ENCODE data around the gene SLX1A. TPM values are rescaled to one million over a fixed set of nuclear protein-coding genes. Genes with fewer than 3 reads are reported as not detected.
"Not testable (repeated sequence)": the region's sequence is repeated elsewhere in the genome, so short reads cannot be mapped to it uniquely, and the experiment has no call there.

Gene SLX1A
- total RNA-seq (10 to 100 TPM; 57.5 to 65.6 TPM), polyA plus RNA-seq (10 to 100 TPM; 44.5 to 60.7 TPM)

DNA sequence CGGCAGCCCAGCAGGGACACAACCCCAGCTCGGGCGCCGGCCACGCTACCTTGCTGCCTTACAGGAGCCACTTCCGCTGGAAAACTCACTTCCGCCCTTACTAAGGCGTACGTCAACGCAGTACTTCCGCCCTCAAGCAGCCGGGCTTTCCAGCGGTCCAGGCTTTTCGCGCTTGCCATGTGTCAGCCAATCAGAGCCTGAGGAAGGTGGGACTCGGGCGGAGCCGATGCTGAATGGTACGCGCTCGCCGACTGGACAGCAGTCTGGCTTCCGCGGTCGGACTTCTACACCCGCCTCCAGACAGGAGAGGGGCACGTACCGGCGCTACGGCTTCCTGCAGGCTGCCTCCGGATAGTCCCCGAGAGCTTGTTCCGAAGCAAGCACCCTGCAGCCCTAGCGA is at the start of gene SLX1A, which contains the start of gene BOLA2B:
Gene SLX1A (plus strand): TSS at position 261 of the 400 bp plus-strand sequence. CDS start 210 bp downstream, outside the sequence.
Gene BOLA2B (minus strand): TSS at position 52 of the 400 bp plus-strand sequence. CDS start 71 bp downstream, outside the sequence.
- H3K9me3 ChIP-seq (ENCODE audit: control insufficient read depth in 1 of 2, low read length in 2 of 2); H3K36me3 ChIP-seq (ENCODE audit: insufficient read depth, low read length); H3K4me1 Mint-ChIP-seq; H3K4me1 ChIP-seq (ENCODE audit: insufficient read depth, low read length); POLR2A ChIA-PET (ENCODE audit: partially characterized antibody); intact Hi-C loops (cut with micrococcal nuclease); H3K27me3 Mint-ChIP-seq; H3K4me3 ChIP-seq (ENCODE audit: low read length in 2 of 2); H3K4me3 Mint-ChIP-seq; H3K9me3 Mint-ChIP-seq; DNase-seq; H3K27me3 ChIP-seq (ENCODE audit: insufficient read depth, low read length); H3K27ac ChIP-seq (ENCODE audit: low read depth, low read length); H3K27ac Mint-ChIP-seq; H3K36me3 Mint-ChIP-seq; CTCF ChIA-PET (ENCODE audit: partially characterized antibody): not testable (repeated sequence)

DNA sequence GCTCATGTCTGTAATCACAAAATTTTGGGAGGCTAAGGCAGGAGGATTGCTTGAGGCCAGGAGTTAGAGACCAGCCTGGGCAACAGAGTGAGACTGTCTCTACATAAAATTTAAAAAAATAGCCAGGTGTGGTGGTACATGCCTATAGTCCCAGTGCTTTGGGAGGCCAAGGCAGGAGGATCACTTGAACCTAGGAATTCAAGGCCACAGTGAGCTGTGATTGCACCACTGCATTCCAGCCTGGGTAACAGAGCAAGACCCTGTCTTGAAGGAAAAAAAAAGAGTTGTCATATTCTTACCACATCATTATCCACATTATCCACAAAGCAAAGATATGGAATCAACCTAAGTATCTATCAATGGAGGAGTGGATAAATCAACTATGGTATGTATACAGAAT is 49.7 kb upstream of the SLX1A start:
- no peaks in the 10 kb centered on the region for H3K27me3 ChIP-seq (ENCODE audit: insufficient read depth, low read length)
- peaks cover 0 to 6% (median 4%) of the 10 kb centered on the region in 8 donors for H3K9me3 Mint-ChIP-seq
- H3K4me3 Mint-ChIP-seq = no peak overlapping the region
- intact Hi-C loops (cut with micrococcal nuclease) = no loop called here
- H3K4me1 Mint-ChIP-seq = peaks cover 12 to 26% (median 13%) of the 10 kb centered on the region in 4 donors
- peaks cover 19% of the 10 kb centered on the region for H3K4me1 ChIP-seq (ENCODE audit: insufficient read depth, low read length)
- no peaks in the 10 kb centered on the region for H3K27me3 Mint-ChIP-seq
- no peaks in the 10 kb centered on the region for H3K36me3 Mint-ChIP-seq
- ChIA-PET POLR2A (ENCODE audit: partially characterized antibody) (no interaction called here), CTCF (ENCODE audit: partially characterized antibody) (interaction anchor here (1.7 kb wide), 1 partner anchor 39 kb away, joined by 7 read pairs; the partner anchor contains the start of gene CORO1A)
- no peak overlapping the region for H3K4me3 ChIP-seq (ENCODE audit: low read length in 2 of 2)
- DNase-seq = no peak
- no peak overlapping the region for H3K27ac ChIP-seq (ENCODE audit: low read depth, low read length)
- H3K27ac Mint-ChIP-seq = no peak overlapping the region
- no peaks in the 10 kb centered on the region for H3K9me3 ChIP-seq (ENCODE audit: control insufficient read depth in 1 of 2, low read length in 2 of 2)
- no peaks in the 10 kb centered on the region for H3K36me3 ChIP-seq (ENCODE audit: insufficient read depth, low read length)

DNA sequence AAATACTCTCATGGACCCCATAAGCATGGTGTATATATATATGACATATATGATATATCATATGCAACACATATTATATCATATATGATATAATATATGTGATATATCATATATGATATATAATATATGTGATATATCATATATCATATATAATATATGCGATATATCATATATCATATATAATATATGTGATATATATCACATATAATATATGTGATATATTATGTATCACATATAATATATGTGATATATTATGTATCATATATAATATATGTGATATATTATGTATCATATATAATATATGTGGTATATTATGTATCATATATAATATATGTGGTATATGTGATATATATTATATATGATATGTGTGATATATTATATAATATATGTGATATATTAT is 48.8 kb upstream of the SLX1A start:
- POLR2A ChIA-PET (ENCODE audit: partially characterized antibody) = no interaction called here
- H3K36me3 Mint-ChIP-seq = no peaks in the 10 kb centered on the region
- Histone ChIP-seq H3K36me3 (ENCODE audit: insufficient read depth, low read length) (no peaks in the 10 kb centered on the region), H3K27me3 (ENCODE audit: insufficient read depth, low read length) (no peaks in the 10 kb centered on the region), H3K4me3 (ENCODE audit: low read length in 2 of 2) (no peak overlapping the region), H3K4me1 (ENCODE audit: insufficient read depth, low read length) (peaks cover 10% of the 10 kb centered on the region), H3K9me3 (ENCODE audit: control insufficient read depth in 1 of 2, low read length in 2 of 2) (peaks cover 0 to 6% of the 10 kb centered on the region in 2 donors), H3K27ac (ENCODE audit: low read depth, low read length) (no peak overlapping the region)
- H3K9me3 Mint-ChIP-seq = peaks cover 0 to 15% (median 8%) of the 10 kb centered on the region in 8 donors
- no peak overlapping the region for H3K4me3 Mint-ChIP-seq
- H3K4me1 Mint-ChIP-seq = peaks cover 6 to 17% (median 9%) of the 10 kb centered on the region in 4 donors
- H3K27me3 Mint-ChIP-seq = no peaks in the 10 kb centered on the region
- intact Hi-C loops (cut with micrococcal nuclease) = no loop called here
- no peak overlapping the region for H3K27ac Mint-ChIP-seq
- CTCF ChIA-PET (ENCODE audit: partially characterized antibody) = no interaction called here
- DNase-seq = no peak

DNA sequence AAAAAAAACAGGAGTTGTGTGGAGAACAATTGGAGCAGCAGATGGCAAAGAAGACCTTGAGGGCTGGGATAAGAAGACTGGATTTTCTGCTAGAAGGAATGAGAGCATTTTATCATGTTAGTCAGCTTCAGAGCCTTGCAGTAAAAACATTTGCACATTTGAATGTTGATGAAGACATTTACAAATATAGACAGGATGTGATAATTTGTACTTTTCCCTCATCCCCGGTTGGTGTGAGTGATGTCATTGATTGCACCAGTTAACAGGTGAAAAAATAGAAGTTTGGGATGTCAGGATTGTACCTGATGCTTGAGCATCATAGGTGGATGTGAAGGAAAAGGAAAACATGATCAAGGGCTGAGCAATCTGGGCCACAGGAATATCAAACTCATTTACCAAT is 48.0 kb upstream of the SLX1A start:
- peaks cover 5 to 11% (median 7%) of the 10 kb centered on the region in 4 donors for H3K4me1 Mint-ChIP-seq
- no peak for DNase-seq
- POLR2A ChIA-PET (ENCODE audit: partially characterized antibody) = no interaction called here
- no peaks in the 10 kb centered on the region for H3K36me3 ChIP-seq (ENCODE audit: insufficient read depth, low read length)
- H3K27ac ChIP-seq (ENCODE audit: low read depth, low read length) = no peak overlapping the region
- H3K27ac Mint-ChIP-seq = peak overlapping the region in 1 of 7 donors; percentile 26
- no peaks in the 10 kb centered on the region for H3K27me3 Mint-ChIP-seq
- H3K27me3 ChIP-seq (ENCODE audit: insufficient read depth, low read length) = no peaks in the 10 kb centered on the region
- CTCF ChIA-PET (ENCODE audit: partially characterized antibody) = no interaction called here
- intact Hi-C loops (cut with micrococcal nuclease) = no loop called here
- H3K9me3 Mint-ChIP-seq = peaks cover 0 to 18% (median 8%) of the 10 kb centered on the region in 8 donors
- H3K9me3 ChIP-seq (ENCODE audit: control insufficient read depth in 1 of 2, low read length in 2 of 2) = peaks cover 0 to 6% of the 10 kb centered on the region in 2 donors
- H3K36me3 Mint-ChIP-seq = no peaks in the 10 kb centered on the region
- peaks cover 7% of the 10 kb centered on the region for H3K4me1 ChIP-seq (ENCODE audit: insufficient read depth, low read length)
- no peak overlapping the region for H3K4me3 ChIP-seq (ENCODE audit: low read length in 2 of 2)
- H3K4me3 Mint-ChIP-seq = no peak overlapping the region

DNA sequence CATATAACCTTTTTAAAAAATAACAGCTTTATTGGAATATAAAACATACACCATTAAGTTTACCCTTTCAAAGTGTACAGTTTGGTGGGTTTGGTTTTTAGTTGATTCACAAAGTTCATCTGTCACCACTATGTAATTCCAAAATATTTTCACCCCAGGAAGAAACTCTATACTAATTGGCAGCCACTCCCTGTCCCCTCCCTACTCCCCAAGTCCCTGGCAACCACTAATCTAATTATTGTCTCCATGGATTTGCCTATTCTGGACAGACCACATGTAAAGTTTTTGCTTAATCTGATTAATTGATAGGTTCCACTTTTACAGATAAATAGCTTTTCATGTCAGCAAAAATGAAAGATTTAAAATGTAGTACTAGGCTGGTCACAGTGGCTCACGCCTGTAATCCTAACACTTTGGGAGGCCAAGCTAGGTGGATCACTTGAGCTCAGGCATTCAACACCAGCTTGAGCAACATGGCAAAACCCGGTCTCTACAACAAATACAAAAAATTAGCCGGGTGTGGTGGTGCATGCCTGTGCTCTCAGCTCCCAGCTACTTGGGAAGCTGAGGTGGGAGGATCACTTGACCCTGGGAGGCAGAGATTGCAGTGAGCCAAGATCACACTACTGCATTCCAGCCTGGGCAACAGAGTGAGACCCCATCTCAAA is 45.7 kb upstream of the SLX1A start:
- Mint-ChIP-seq H3K4me1 (peaks cover 5 to 11% (median 5%) of the 10 kb centered on the region in 4 donors), H3K36me3 (no peaks in the 10 kb centered on the region), H3K9me3 (peaks cover 0 to 21% (median 9%) of the 10 kb centered on the region in 8 donors), H3K27ac (no peak overlapping the region), H3K4me3 (no peak overlapping the region), H3K27me3 (no peaks in the 10 kb centered on the region)
- Histone ChIP-seq H3K27me3 (ENCODE audit: insufficient read depth, low read length) (no peaks in the 10 kb centered on the region), H3K9me3 (ENCODE audit: control insufficient read depth in 1 of 2, low read length in 2 of 2) (peaks cover 0 to 6% of the 10 kb centered on the region in 2 donors), H3K36me3 (ENCODE audit: insufficient read depth, low read length) (no peaks in the 10 kb centered on the region), H3K4me3 (ENCODE audit: low read length in 2 of 2) (no peak overlapping the region), H3K4me1 (ENCODE audit: insufficient read depth, low read length) (peaks cover 6% of the 10 kb centered on the region), H3K27ac (ENCODE audit: low read depth, low read length) (no peak overlapping the region)
- CTCF ChIA-PET (ENCODE audit: partially characterized antibody) = interaction anchor here (1.2 kb wide), 1 partner anchor 40 kb away, joined by 3 read pairs; no protein-coding TSS in a partner anchor
- POLR2A ChIA-PET (ENCODE audit: partially characterized antibody) = interaction anchor here (1.5 kb wide), 1 partner anchor 36 kb away, joined by 4 read pairs; the partner anchor contains the start of gene CORO1A
- intact Hi-C loops (cut with micrococcal nuclease) = no loop called here
- DNase-seq = no peak

DNA sequence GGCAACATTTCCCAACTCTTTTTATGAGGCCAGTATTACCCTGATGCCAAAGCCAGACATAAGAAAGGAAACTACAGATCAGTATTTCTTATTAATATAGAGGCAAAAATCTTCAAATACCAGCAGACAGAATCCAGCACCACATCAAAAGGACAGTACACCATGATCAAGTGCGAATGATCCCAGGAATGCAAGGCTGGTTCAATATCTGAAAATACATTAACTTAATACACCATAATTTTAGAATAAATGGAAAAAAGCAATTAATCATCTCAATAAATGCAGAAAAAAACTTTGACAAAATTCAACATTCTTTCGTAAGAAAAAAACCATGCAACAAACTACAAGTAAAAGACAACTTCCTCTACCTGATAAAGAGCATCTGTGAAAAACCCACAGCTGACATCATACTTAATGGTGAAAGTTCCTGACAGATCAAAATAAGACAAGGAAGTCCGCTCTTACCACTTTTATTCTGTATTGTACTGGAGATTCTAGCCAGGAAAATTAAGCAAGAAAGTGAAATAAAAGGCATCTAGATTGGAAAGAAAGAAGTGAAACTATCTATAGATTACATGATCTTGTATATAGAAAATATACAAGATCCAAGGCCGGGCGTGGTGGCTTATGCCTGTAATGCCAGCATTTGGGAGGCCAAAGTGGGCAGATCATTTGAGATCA is 44.3 kb upstream of the SLX1A start:
- CTCF ChIA-PET (ENCODE audit: partially characterized antibody) = no interaction called here
- POLR2A ChIA-PET (ENCODE audit: partially characterized antibody) = no interaction called here
- intact Hi-C loops (cut with micrococcal nuclease) = no loop called here
- Mint-ChIP-seq H3K4me1 (peaks cover 0 to 5% (median 0%) of the 10 kb centered on the region in 4 donors), H3K9me3 (peaks cover 0 to 21% (median 9%) of the 10 kb centered on the region in 8 donors), H3K36me3 (no peaks in the 10 kb centered on the region), H3K4me3 (no peak overlapping the region), H3K27ac (no peak overlapping the region), H3K27me3 (no peaks in the 10 kb centered on the region)
- H3K9me3 ChIP-seq (ENCODE audit: control insufficient read depth in 1 of 2, low read length in 2 of 2) = peaks cover 0 to 6% of the 10 kb centered on the region in 2 donors
- DNase-seq = no peak
- H3K27ac ChIP-seq (ENCODE audit: low read depth, low read length) = no peak overlapping the region
- H3K36me3 ChIP-seq (ENCODE audit: insufficient read depth, low read length) = no peaks in the 10 kb centered on the region
- H3K4me3 ChIP-seq (ENCODE audit: low read length in 2 of 2) = no peak overlapping the region
- no peaks in the 10 kb centered on the region for H3K27me3 ChIP-seq (ENCODE audit: insufficient read depth, low read length)
- no peaks in the 10 kb centered on the region for H3K4me1 ChIP-seq (ENCODE audit: insufficient read depth, low read length)

DNA sequence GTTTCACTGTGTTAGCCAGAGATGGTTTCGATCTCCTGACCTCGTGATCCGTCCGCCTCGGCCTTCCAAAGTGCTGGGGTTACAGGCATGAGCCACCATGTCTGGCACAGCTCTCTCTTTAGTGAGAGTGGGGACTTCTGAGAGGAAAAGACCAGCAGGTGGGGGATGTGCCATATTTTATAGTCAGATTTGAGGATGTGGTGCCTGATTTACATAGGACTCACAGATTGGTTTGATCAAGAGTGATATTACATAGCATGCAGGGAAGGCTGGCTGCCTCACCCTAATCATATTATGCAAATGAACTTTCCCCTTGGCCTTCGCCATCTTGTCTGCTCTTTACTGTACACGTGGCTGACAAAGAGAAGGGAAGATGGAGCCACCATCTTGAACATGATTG is 42.6 kb upstream of the SLX1A start:
- Mint-ChIP-seq H3K4me3 (no peak overlapping the region), H3K9me3 (peaks cover 0 to 21% (median 9%) of the 10 kb centered on the region in 8 donors), H3K36me3 (no peaks in the 10 kb centered on the region), H3K27me3 (no peaks in the 10 kb centered on the region), H3K4me1 (no peaks in the 10 kb centered on the region), H3K27ac (no peak overlapping the region)
- Histone ChIP-seq H3K27me3 (ENCODE audit: insufficient read depth, low read length) (no peaks in the 10 kb centered on the region), H3K9me3 (ENCODE audit: control insufficient read depth in 1 of 2, low read length in 2 of 2) (peaks cover 0 to 6% of the 10 kb centered on the region in 2 donors), H3K4me3 (ENCODE audit: low read length in 2 of 2) (no peak overlapping the region), H3K36me3 (ENCODE audit: insufficient read depth, low read length) (no peaks in the 10 kb centered on the region), H3K27ac (ENCODE audit: low read depth, low read length) (no peak overlapping the region), H3K4me1 (ENCODE audit: insufficient read depth, low read length) (no peaks in the 10 kb centered on the region)
- ChIA-PET POLR2A (ENCODE audit: partially characterized antibody) (no interaction called here), CTCF (ENCODE audit: partially characterized antibody) (interaction anchor here (0.6 to 1.0 kb wide), 4 partner anchors 129 to 258 kb away, joined by 3 read pairs; no protein-coding TSS in a partner anchor)
- intact Hi-C loops (cut with micrococcal nuclease) = no loop called here
- DNase-seq = no peak

All from CD4-positive, alpha-beta memory T cell (primary cell).